ENCODE measurements around the gene CALY.

CALY gene

DNA sequence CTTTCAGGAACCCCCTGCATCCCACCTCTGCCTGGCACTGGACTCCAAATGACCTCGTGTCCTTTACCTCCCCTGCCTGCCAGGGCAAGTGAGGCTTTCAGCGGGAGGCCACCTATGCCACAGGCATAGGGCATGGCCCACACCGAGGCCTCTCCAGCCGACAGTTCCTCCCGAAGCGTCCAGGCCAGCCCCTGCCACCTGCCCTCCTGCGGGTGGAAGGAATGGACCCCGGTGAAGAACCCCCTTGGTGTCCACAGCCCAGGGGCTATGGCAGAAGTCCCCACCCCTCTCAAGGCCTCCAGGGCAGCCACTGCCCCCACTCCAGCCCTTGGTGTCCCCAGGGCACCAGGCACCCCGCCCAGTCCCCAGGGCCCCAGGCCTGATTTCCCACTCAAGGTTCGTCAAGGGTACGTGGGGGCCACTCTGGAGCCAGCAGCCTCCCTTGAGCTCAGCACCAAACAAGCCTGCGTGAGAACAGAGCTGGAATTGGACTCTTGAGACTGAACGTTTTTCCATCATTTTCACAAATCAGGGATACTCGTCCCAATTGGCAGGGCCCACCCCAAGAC lies 18.1 kb upstream of the CALY start:
- WGBS (ENCODE audit: extremely low coverage, insufficient coverage, insufficient read length), result no CpG with 5 or more reads among the region's 14 CpGs

DNA sequence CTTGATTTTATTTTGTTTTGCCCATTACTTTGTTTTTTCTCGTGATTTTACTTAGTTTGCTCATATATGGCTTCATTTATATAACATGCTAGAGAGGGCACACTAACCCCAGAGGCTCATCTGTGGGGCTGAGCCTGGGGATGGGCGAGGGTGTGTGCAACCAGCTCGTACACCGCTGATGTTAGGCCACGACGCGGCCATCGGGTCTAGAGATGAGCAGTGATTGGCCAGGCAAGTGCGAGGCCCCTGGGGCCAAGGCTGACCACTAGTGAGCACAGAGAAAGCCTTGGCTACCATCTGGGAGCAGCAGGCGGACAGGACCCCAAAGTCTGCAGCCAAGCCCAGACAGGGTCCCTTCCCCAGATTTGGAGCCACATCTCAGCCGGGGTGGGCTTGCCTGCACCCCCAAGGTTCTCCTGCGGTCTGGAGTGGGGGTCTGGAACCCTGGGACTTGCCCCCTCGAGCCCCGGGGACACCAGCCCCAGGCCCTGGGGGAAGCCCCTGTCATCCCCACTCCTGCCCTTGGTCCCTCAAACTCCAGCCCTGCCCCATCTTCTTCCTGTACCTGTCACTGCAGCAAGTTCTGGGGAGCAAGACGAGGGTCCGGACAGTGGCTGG lies 17.4 kb upstream of the CALY start:
- H3K18ac ChIP-seq (ENCODE audit: low read length), result no peak overlapping the region
- no peak overlapping the region for H2BK120ac ChIP-seq (ENCODE audit: insufficient read depth, low read length, poor library complexity)
- H3K27me3 ChIP-seq (ENCODE audit: insufficient read depth, low read length), result no peaks in the 10 kb centered on the region
- no peak overlapping the region for H4K12ac ChIP-seq (ENCODE audit: low read depth, low read length)
- no peak overlapping the region for H4K8ac ChIP-seq (ENCODE audit: low read depth, low read length)
- H4K91ac ChIP-seq (ENCODE audit: low read depth, low read length), result no peak overlapping the region
- no peak overlapping the region for H3K9ac ChIP-seq (ENCODE audit: low read length)
- no peak overlapping the region for H2BK12ac ChIP-seq (ENCODE audit: low read length)
- no peak overlapping the region for H3K14ac ChIP-seq (ENCODE audit: low read length)
- H2BK5ac ChIP-seq (ENCODE audit: low read depth, low read length, poor library complexity), result no peak overlapping the region
- H3K23ac ChIP-seq (ENCODE audit: low read length), result no peak overlapping the region
- no peak overlapping the region for H3K27ac ChIP-seq (ENCODE audit: low read depth, low read length)
- no peak overlapping the region for H2AFZ ChIP-seq (ENCODE audit: insufficient read depth, low read length, poor library complexity)
- peaks cover 6% of the 10 kb centered on the region for H3K79me1 ChIP-seq (ENCODE audit: low read length)
- WGBS (ENCODE audit: extremely low coverage, insufficient coverage, insufficient read length), result no CpG with 5 or more reads among the region's 16 CpGs
- H3K36me3 ChIP-seq (ENCODE audit: control insufficient read depth in 1 of 2, insufficient read depth in 2 of 2, low read length in 2 of 2), result peaks cover 4% of the 10 kb centered on the region in 2 experiments
- H3K4ac ChIP-seq (ENCODE audit: low read depth, low read length), result no peak overlapping the region
- H2AK5ac ChIP-seq (ENCODE audit: low read length), result no peak overlapping the region
- H3K4me2 ChIP-seq (ENCODE audit: low read length), result no peak overlapping the region
- DNase-seq, result no peak
- peaks cover 4% of the 10 kb centered on the region for H3K9me3 ChIP-seq (ENCODE audit: insufficient read depth, low read depth, low read length)
- H3K79me2 ChIP-seq (ENCODE audit: control insufficient read depth, insufficient read depth, low read length, poor library complexity), result peaks cover 4% of the 10 kb centered on the region
- no peak overlapping the region for H3K4me3 ChIP-seq (ENCODE audit: low read depth, low read length)
- peaks cover 8 to 9% of the 10 kb centered on the region in 2 experiments for H3K4me1 ChIP-seq (ENCODE audit: control insufficient read depth in 1 of 2, insufficient read depth in 2 of 2, low read length in 2 of 2)

More for the DNA sequence above, 18.1 kb upstream of the CALY start:
- Histone ChIP-seq H3K4ac (ENCODE audit: low read depth, low read length) (no peak overlapping the region), H2BK5ac (ENCODE audit: low read depth, low read length, poor library complexity) (no peak overlapping the region), H4K12ac (ENCODE audit: low read depth, low read length) (no peak overlapping the region), H4K8ac (ENCODE audit: low read depth, low read length) (no peak overlapping the region), H2BK12ac (ENCODE audit: low read length) (no peak overlapping the region), H2AFZ (ENCODE audit: insufficient read depth, low read length, poor library complexity) (no peak overlapping the region), H3K27me3 (ENCODE audit: insufficient read depth, low read length) (no peaks in the 10 kb centered on the region), H3K9ac (ENCODE audit: low read length) (no peak overlapping the region), H3K18ac (ENCODE audit: low read length) (no peak overlapping the region), H3K79me2 (ENCODE audit: control insufficient read depth, insufficient read depth, low read length, poor library complexity) (peaks cover 4% of the 10 kb centered on the region), H3K4me3 (ENCODE audit: low read depth, low read length) (no peak overlapping the region), H3K36me3 (ENCODE audit: control insufficient read depth in 1 of 2, insufficient read depth in 2 of 2, low read length in 2 of 2) (peaks cover 4% of the 10 kb centered on the region in 2 experiments), H4K91ac (ENCODE audit: low read depth, low read length) (no peak overlapping the region), H2BK120ac (ENCODE audit: insufficient read depth, low read length, poor library complexity) (no peak overlapping the region), H3K9me3 (ENCODE audit: insufficient read depth, low read depth, low read length) (no peaks in the 10 kb centered on the region), H3K23ac (ENCODE audit: low read length) (no peak overlapping the region), H3K14ac (ENCODE audit: low read length) (no peak overlapping the region), H3K4me1 (ENCODE audit: control insufficient read depth in 1 of 2, insufficient read depth in 2 of 2, low read length in 2 of 2) (peaks cover 8 to 9% of the 10 kb centered on the region in 2 experiments), H2AK5ac (ENCODE audit: low read length) (no peak overlapping the region), H3K27ac (ENCODE audit: low read depth, low read length) (no peak overlapping the region), H3K79me1 (ENCODE audit: low read length) (peaks cover 6% of the 10 kb centered on the region), H3K4me2 (ENCODE audit: low read length) (no peak overlapping the region)
- no peak for DNase-seq

DNA sequence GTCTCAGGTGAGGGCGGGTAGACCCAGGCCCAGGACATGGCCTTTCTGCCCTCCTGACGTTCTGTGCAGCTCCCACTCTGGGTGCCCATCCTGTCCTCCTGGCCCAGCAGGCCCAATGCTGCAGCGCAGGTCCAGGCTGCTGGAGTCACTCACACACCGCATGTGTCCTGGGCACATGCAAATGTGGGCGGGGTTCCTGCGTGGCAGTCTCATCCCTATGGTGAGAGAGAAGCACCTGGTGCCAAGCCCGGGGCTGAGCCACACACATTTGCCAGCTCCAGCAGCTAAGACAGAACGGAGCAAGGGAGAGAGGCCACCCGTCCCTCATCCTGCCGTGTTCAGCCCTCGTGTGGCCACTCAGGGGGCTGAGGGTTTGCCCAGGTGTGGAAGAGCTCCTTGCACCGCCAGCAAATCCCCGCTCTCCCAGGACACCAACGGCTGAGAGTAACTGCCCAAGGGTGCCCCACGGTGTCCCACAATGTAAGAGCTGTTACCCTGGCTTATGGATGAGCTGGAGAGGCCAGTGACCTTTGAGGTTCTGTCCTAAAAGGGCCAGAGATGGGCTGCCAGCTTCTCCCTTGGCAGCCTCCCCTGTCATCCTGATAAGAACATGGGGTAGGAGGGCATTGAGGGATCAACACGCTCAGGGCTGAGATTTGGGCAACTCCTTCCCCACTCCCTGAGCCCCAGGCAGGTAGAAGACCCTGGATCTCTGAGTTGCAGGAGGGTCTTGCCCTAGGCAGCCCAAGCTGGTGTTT lies 16.7 kb upstream of the CALY start:
- Histone ChIP-seq H2BK12ac (ENCODE audit: low read length) (no peak overlapping the region), H4K8ac (ENCODE audit: low read depth, low read length) (no peak overlapping the region), H3K36me3 (ENCODE audit: control insufficient read depth in 1 of 2, insufficient read depth in 2 of 2, low read length in 2 of 2) (peaks cover 4% of the 10 kb centered on the region in 2 experiments), H3K27me3 (ENCODE audit: insufficient read depth, low read length) (no peaks in the 10 kb centered on the region), H2BK120ac (ENCODE audit: insufficient read depth, low read length, poor library complexity) (no peak overlapping the region), H3K9me3 (ENCODE audit: insufficient read depth, low read depth, low read length) (peaks cover 4% of the 10 kb centered on the region), H3K4me1 (ENCODE audit: control insufficient read depth in 1 of 2, insufficient read depth in 2 of 2, low read length in 2 of 2) (peaks cover 8 to 9% of the 10 kb centered on the region in 2 experiments), H3K14ac (ENCODE audit: low read length) (no peak overlapping the region), H4K91ac (ENCODE audit: low read depth, low read length) (no peak overlapping the region), H3K9ac (ENCODE audit: low read length) (no peak overlapping the region), H3K18ac (ENCODE audit: low read length) (no peak overlapping the region), H3K4me3 (ENCODE audit: low read depth, low read length) (no peak overlapping the region), H3K23ac (ENCODE audit: low read length) (no peak overlapping the region), H2AK5ac (ENCODE audit: low read length) (no peak overlapping the region), H2AFZ (ENCODE audit: insufficient read depth, low read length, poor library complexity) (no peak overlapping the region), H3K4ac (ENCODE audit: low read depth, low read length) (no peak overlapping the region), H3K79me1 (ENCODE audit: low read length) (peaks cover 6% of the 10 kb centered on the region), H3K27ac (ENCODE audit: low read depth, low read length) (no peak overlapping the region), H3K4me2 (ENCODE audit: low read length) (no peak overlapping the region), H2BK5ac (ENCODE audit: low read depth, low read length, poor library complexity) (no peak overlapping the region), H3K79me2 (ENCODE audit: control insufficient read depth, insufficient read depth, low read length, poor library complexity) (peaks cover 4% of the 10 kb centered on the region), H4K12ac (ENCODE audit: low read depth, low read length) (no peak overlapping the region)
- no peak for DNase-seq
- no CpG with 5 or more reads among the region's 16 CpGs for WGBS (ENCODE audit: extremely low coverage, insufficient coverage, insufficient read length)

DNA sequence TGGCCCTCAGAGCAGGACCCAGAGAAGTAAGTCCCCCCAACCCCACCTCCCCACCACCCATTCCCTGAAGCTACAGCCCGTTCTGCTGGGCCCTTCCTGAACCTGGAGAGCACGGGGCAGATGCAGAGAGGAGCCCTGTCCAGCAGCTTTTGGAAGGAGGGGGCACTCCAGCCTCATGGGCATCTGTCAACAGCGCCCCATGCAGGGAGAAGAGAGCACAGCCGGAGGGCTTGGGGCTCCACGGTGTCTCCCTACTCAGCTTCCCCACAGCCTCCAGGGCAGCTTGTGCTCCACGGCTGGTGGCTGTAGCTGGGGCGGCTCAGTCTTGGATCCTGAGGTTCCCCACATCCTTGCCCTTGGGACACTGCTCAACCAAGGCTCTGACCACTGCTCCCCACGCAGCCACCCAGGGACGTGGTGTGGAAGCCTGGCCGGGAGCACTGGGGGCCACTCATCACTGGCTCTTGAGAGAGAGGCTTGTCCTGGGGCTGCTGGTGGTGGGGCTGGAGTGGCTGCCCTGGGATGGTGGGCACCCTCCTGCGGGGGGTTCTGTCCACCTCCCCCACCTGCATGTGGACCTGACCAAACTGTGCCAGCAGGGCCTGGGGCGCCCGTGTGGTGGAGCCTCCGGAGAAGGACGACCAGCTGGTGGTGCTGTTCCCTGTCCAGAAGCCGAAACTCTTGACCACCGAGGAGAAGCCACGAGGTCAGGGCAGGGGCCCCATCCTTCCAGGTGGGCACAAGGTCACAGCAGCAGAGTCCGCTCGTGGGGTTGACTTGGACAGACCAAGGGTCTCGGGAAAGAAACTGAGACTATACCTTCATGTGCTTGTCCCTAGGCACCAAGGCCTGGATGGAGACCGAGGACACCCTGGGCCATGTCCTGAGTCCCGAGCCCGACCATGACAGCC lies 15.0 kb upstream of the CALY start:
- Histone ChIP-seq H3K9me3 (ENCODE audit: insufficient read depth, low read depth, low read length) (peaks cover 4% of the 10 kb centered on the region), H4K8ac (ENCODE audit: low read depth, low read length) (no peak overlapping the region)

More for the DNA sequence above, 15.0 kb upstream of the CALY start:
- Histone ChIP-seq H3K4me3 (ENCODE audit: low read depth, low read length) (no peak overlapping the region), H3K36me3 (ENCODE audit: control insufficient read depth in 1 of 2, insufficient read depth in 2 of 2, low read length in 2 of 2) (peaks cover 4% of the 10 kb centered on the region in 2 experiments), H3K4me1 (ENCODE audit: control insufficient read depth in 1 of 2, insufficient read depth in 2 of 2, low read length in 2 of 2) (peaks cover 6% of the 10 kb centered on the region in 2 experiments), H2BK120ac (ENCODE audit: insufficient read depth, low read length, poor library complexity) (no peak overlapping the region), H4K91ac (ENCODE audit: low read depth, low read length) (no peak overlapping the region), H3K14ac (ENCODE audit: low read length) (no peak overlapping the region), H4K12ac (ENCODE audit: low read depth, low read length) (no peak overlapping the region), H3K23ac (ENCODE audit: low read length) (no peak overlapping the region), H3K18ac (ENCODE audit: low read length) (no peak overlapping the region), H3K27me3 (ENCODE audit: insufficient read depth, low read length) (no peaks in the 10 kb centered on the region), H3K79me2 (ENCODE audit: control insufficient read depth, insufficient read depth, low read length, poor library complexity) (no peaks in the 10 kb centered on the region), H3K4me2 (ENCODE audit: low read length) (no peak overlapping the region), H3K4ac (ENCODE audit: low read depth, low read length) (no peak overlapping the region), H2BK12ac (ENCODE audit: low read length) (no peak overlapping the region), H3K27ac (ENCODE audit: low read depth, low read length) (no peak overlapping the region), H3K79me1 (ENCODE audit: low read length) (no peaks in the 10 kb centered on the region), H3K9ac (ENCODE audit: low read length) (no peak overlapping the region), H2BK5ac (ENCODE audit: low read depth, low read length, poor library complexity) (no peak overlapping the region), H2AK5ac (ENCODE audit: low read length) (no peak overlapping the region), H2AFZ (ENCODE audit: insufficient read depth, low read length, poor library complexity) (no peak overlapping the region)
- no CpG with 5 or more reads among the region's 24 CpGs for WGBS (ENCODE audit: extremely low coverage, insufficient coverage, insufficient read length)
- no peak for DNase-seq
